Hypothalamus (tissue), 51 donors: ENCODE results near the gene MRPS31.
"Not testable (repeated sequence)": the region's sequence is repeated elsewhere in the genome, so short reads cannot be mapped to it uniquely, and the experiment has no call there.

Experiments used
- DNase-seq, 51 donors: peaks; one replicate each; lab custom pipeline; 2025; lab: John Stamatoyannopoulos, UW

Gene MRPS31

GRCh38 chr13:40764587-40765403 is 6.2 kb downstream of the MRPS31 start:
- no peak for DNase-seq

GRCh38 chr13:40762849-40763248 is 8.1 kb downstream of the MRPS31 start:
- no peak for DNase-seq

- DNase-seq = no peak
Measured at GRCh38 chr13:40758811-40759210, 12.2 kb downstream of the MRPS31 start.

- DNase-seq = no peak
Measured at GRCh38 chr13:40756042-40756441, 14.9 kb downstream of the MRPS31 start.

- DNase-seq = no peak
Measured at GRCh38 chr13:40755082-40755700, 15.8 kb downstream of the MRPS31 start.

- DNase-seq = no peak
Measured at GRCh38 chr13:40749327-40749726, 21.7 kb downstream of the MRPS31 start.

- not testable (repeated sequence) for DNase-seq
Measured at GRCh38 chr13:40735232-40735548, 35.8 kb downstream of the MRPS31 start.

- not testable (repeated sequence) for DNase-seq
Measured at GRCh38 chr13:40734536-40735231, 36.3 kb downstream of the MRPS31 start.

GRCh38 chr13:40732658-40733057 is 38.3 kb downstream of the MRPS31 start:
- DNase-seq = no peak

- no peak for DNase-seq
Measured at GRCh38 chr13:40728595-40728994, 42.4 kb downstream of the MRPS31 start.

GRCh38 chr13:40714433-40714832 is 56.6 kb downstream of the MRPS31 start:
- not testable (repeated sequence) for DNase-seq

GRCh38 chr13:40706439-40706838 is 64.6 kb downstream of the MRPS31 start:
- DNase-seq = no peak

GRCh38 chr13:40697711-40698110 is 73.3 kb downstream of the MRPS31 start:
- no peak for DNase-seq

GRCh38 chr13:40694426-40694825 is 76.6 kb downstream of the MRPS31 start:
- DNase-seq = no peak

- no peak for DNase-seq
Measured at GRCh38 chr13:40692946-40693345, 78.0 kb downstream of the MRPS31 start.

GRCh38 chr13:40688781-40689180 is 82.2 kb downstream of the MRPS31 start:
- DNase-seq = no peak

- DNase-seq = peak in 1 of 51 donors; percentile 17
Measured at GRCh38 chr13:40682449-40683240, 88.3 kb downstream of the MRPS31 start.

- DNase-seq = no peak
Measured at GRCh38 chr13:40681341-40682146, 89.4 kb downstream of the MRPS31 start.

- DNase-seq = no peak
Measured at GRCh38 chr13:40680659-40681323, 90.2 kb downstream of the MRPS31 start.
